Adipocyte (in vitro differentiated cells): Measurements from ENCODE around the gene ADGRG4.

Source experiments
- DNase-seq: peaks from one replicate; pipeline ENCODE4 v3.0.0-alpha.2; 2015; ENCODE audit warnings: low read depth
- H3K27me3 ChIP-seq: replicated peaks from 2 replicates; pipeline ENCODE4 v1.7.0; 2013; ENCODE audit warnings: mild to moderate bottlenecking, low read length, moderate library complexity; ENCODE audit not compliant: control insufficient read depth, insufficient read depth
- H3K36me3 ChIP-seq: 2 replicates; pipeline ENCODE4 v1.7.0; 2013; ENCODE audit warnings: low read length, mild to moderate bottlenecking, moderate library complexity; ENCODE audit not compliant: control insufficient read depth, insufficient read depth, severe bottlenecking
- H3K4me1 ChIP-seq: 2 replicates; pipeline ENCODE4 v1.7.0; 2013; ENCODE audit warnings: mild to moderate bottlenecking, low read length, moderate library complexity; ENCODE audit not compliant: control insufficient read depth, insufficient read depth
- H3K4me3 ChIP-seq: 2 replicates; pipeline ENCODE4 v1.7.0; 2013; ENCODE audit warnings: mild to moderate bottlenecking, low read length, moderate library complexity
- H3K9ac ChIP-seq: 2 replicates; pipeline ENCODE4 v1.7.0; 2013; ENCODE audit warnings: mild to moderate bottlenecking, low read length, moderate library complexity
- H3K9me3 ChIP-seq: 2 replicates; pipeline ENCODE4 v1.7.0; 2013; ENCODE audit warnings: mild to moderate bottlenecking, low read length, moderate library complexity; ENCODE audit not compliant: control insufficient read depth

ADGRG4 gene

DNA sequence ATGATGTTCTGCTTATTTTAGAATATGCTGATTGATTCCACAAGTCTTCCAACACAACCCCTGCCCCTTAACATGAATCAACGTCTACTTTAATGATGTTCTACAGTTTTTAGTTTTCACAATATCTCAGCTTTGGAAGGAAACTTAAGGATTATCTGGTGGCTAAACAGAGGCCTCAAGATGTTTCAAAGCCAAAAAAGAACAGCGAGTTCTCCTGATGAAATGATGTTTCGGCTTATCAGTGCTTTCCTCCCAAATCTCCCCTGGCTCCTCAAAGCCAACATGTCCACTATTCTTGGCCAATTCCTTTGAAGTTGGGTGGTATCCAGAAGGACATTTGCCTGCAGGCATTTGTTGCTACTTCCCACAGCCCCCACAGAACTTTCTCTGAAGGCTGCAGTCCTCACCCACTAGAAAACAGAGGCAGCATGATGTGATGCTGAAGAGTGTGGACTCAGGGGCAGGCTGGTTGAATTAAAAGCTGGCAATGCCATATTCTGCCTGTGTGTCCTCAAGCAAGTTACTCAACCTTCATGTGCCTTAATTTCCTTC, 87.3 kb downstream of the ADGRG4 start:
- DNase-seq, result no peak
- Histone ChIP-seq H3K4me3 (no peak overlapping the region), H3K9me3 (no peaks in the 10 kb centered on the region), H3K36me3 (no peaks in the 10 kb centered on the region), H3K27me3 (peaks cover 5% of the 10 kb centered on the region), H3K4me1 (peaks cover 6% of the 10 kb centered on the region), H3K9ac (no peak overlapping the region)

DNA sequence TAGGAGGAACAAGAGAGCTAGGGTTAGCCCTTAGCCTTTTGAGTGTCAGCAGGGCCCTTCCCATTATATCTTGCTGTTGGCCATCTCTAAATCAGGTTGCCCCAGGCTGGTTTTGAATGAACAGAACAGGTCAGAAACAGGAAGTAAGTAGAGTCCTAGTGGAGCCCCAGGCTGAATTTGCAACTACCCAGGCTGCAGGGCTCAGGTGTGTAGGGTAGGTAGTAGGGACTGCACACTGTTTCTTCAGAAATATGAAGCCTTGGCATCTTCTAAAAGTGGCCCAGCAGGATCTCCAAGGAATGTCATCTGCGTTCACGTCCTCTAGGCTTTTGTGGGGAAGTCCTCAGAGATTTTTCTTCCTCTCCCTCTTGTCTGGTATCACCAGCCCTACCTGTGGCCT, 90.2 kb downstream of the ADGRG4 start:
- Histone ChIP-seq H3K4me3 (no peak overlapping the region), H3K9me3 (no peaks in the 10 kb centered on the region), H3K27me3 (peaks cover 5% of the 10 kb centered on the region), H3K4me1 (peaks cover 18% of the 10 kb centered on the region), H3K9ac (no peak overlapping the region), H3K36me3 (no peaks in the 10 kb centered on the region)
- no peak for DNase-seq

DNA sequence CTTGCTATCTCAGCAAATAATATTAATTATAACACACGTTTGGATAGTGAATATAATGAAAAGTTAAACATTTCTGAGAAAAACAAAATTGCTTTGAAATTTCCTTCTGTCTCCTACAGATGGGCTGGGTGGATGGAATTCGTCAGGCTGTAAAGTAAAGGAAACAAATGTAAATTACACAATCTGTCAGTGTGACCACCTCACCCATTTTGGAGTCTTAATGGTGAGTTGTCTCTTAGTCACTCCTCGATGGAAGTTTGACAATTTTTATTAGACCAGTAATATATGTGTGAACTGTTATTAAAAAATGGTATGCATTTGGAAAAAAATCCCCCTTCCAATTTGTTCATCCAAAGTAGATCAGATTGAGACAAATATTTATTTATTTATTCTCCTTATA, 94.5 kb downstream of the ADGRG4 start:
- no peaks in the 10 kb centered on the region for H3K9me3 ChIP-seq
- H3K27me3 ChIP-seq, result no peaks in the 10 kb centered on the region
- no peak for DNase-seq
- no peak overlapping the region for H3K9ac ChIP-seq
- H3K4me1 ChIP-seq, result peaks cover 11% of the 10 kb centered on the region
- H3K4me3 ChIP-seq, result no peak overlapping the region
- no peaks in the 10 kb centered on the region for H3K36me3 ChIP-seq

DNA sequence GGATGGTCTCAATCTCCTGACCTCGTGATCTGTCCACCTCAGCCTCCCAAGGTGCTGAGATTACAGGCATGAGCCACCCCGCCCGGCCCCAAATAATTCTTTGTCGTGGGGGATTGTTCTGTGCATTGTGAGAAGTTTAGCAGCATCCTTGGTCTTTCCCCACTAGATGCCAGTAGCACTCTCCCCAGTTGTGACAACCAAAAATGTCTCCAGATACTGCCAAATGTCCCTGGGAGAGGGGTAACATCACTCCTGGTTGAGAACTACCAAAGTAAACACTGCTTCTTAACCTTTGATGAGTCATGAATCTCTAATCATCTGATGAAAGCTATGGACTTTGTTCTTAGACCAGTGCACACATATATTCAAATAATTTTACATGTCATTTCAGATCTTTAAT, 96.2 kb downstream of the ADGRG4 start:
- no peak overlapping the region for H3K9ac ChIP-seq
- H3K4me1 ChIP-seq, result peaks cover 11% of the 10 kb centered on the region
- no peaks in the 10 kb centered on the region for H3K27me3 ChIP-seq
- no peak for DNase-seq
- H3K9me3 ChIP-seq, result no peaks in the 10 kb centered on the region
- H3K36me3 ChIP-seq, result no peaks in the 10 kb centered on the region
- H3K4me3 ChIP-seq, result no peak overlapping the region

DNA sequence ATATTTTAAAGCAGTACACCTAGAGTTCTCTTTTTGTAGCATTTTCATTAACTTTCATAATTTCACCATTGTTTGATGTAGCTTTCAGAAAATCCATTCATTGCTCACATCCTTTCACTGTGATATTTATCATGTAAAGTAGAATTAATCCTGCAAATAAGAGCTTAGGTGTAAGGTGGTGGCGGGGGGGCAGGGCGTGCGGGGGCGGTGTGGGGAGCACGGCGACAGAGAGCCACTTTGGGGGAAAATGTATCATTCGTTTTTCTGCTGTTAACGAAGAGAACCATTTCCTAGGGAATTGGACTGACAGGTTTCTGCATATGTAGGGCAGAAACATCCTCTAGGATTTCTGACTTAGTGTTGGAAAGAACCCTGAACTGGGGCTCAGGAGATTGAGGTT, 104.4 kb downstream of the ADGRG4 start:
- H3K9me3 ChIP-seq, result no peaks in the 10 kb centered on the region
- H3K27me3 ChIP-seq, result peaks cover 20% of the 10 kb centered on the region
- H3K9ac ChIP-seq, result no peak overlapping the region
- DNase-seq, result no peak
- H3K4me1 ChIP-seq, result no peaks in the 10 kb centered on the region
- no peak overlapping the region for H3K4me3 ChIP-seq
- H3K36me3 ChIP-seq, result no peaks in the 10 kb centered on the region

DNA sequence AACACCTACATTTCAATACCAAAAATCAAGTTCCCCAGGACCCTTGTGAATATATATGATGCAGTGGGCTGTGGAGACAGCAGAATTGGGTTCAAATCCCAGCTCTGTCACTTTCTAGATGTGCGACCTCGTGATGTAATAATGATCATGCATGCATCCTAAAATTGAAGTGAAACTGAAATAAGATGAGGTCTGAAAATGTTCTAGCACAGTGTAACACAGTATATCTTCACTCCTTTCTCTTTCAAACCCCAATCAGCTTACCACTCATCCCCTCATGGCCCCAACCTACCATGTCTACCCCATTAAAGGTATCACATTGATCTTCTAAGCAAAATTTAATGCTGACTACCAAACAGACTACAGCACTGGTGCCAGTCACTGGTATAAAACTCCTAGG, 117.0 kb downstream of the ADGRG4 start:
- Histone ChIP-seq H3K9ac (no peak overlapping the region), H3K4me1 (no peaks in the 10 kb centered on the region), H3K9me3 (peaks cover 19% of the 10 kb centered on the region), H3K27me3 (peaks cover 29% of the 10 kb centered on the region), H3K4me3 (no peak overlapping the region), H3K36me3 (no peaks in the 10 kb centered on the region)
- DNase-seq, result no peak

DNA sequence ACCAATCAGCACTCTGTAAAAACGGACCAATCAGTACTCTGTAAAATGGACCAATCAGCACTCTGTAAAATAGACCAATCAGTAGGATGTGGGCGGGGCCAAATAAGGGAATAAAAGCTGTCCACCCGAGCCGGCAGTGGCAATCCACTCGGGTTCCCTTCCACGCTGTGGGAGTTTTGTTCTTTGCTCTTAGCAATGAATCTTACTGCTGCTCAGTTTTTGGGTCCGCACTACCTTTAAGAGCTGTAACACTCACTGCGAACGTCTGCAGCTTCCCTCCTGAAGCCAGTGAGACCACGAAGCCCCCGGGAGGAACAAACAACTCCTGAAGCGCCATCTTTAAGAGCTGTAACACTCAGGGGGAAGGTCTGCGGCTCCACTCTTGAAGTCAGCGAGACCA, 120.6 kb downstream of the ADGRG4 start:
- no peak for DNase-seq
- H3K4me1 ChIP-seq, result no peaks in the 10 kb centered on the region
- H3K27me3 ChIP-seq, result peaks cover 28% of the 10 kb centered on the region
- no peak overlapping the region for H3K9ac ChIP-seq
- no peaks in the 10 kb centered on the region for H3K36me3 ChIP-seq
- no peak overlapping the region for H3K4me3 ChIP-seq
- peaks cover 21% of the 10 kb centered on the region for H3K9me3 ChIP-seq

DNA sequence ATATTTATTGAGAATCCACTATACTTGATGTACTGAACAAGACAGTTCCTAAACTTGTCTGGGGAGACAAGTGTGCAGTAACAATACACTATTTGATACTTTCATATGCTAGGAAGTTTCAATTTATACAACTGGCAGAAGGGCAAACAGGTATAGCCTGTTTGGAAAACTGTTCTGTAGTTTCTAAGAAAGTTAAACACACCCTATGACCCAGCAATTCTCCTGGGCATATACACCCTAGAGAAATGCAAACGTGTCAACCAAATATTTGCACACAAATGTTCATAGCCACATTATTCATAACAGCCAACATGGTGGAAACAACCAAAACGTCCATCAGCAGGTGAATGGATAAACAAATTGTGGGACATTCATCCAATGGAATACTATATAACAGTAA, 123.0 kb downstream of the ADGRG4 start:
- Histone ChIP-seq H3K4me1 (no peaks in the 10 kb centered on the region), H3K36me3 (no peaks in the 10 kb centered on the region), H3K4me3 (no peak overlapping the region), H3K27me3 (peaks cover 22% of the 10 kb centered on the region), H3K9me3 (peaks cover 21% of the 10 kb centered on the region), H3K9ac (no peak overlapping the region)
- DNase-seq, result no peak

DNA sequence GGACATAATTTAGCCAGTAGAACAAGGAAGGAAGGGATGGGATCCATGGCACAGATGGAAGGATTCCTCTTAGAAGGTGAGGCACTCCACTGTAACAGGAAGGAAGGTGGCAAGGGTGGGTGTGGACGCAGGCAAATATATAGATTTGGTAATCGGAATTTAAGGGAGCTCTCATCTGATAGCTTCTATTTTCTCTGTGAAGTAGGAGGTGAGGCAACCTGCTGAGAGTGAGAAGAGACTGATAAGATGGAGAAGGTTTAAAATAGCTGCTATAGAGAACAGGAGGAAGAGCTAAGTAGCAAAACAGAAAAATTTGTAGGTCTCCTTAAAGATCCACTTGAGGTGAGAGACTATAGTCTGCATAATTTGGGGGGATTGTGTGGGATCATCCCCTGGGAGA, 125.2 kb downstream of the ADGRG4 start:
- H3K4me1 ChIP-seq, result no peaks in the 10 kb centered on the region
- H3K9ac ChIP-seq, result no peak overlapping the region
- no peaks in the 10 kb centered on the region for H3K36me3 ChIP-seq
- H3K4me3 ChIP-seq, result no peak overlapping the region
- peaks cover 12% of the 10 kb centered on the region for H3K9me3 ChIP-seq
- no peak for DNase-seq
- peaks cover 13% of the 10 kb centered on the region for H3K27me3 ChIP-seq

DNA sequence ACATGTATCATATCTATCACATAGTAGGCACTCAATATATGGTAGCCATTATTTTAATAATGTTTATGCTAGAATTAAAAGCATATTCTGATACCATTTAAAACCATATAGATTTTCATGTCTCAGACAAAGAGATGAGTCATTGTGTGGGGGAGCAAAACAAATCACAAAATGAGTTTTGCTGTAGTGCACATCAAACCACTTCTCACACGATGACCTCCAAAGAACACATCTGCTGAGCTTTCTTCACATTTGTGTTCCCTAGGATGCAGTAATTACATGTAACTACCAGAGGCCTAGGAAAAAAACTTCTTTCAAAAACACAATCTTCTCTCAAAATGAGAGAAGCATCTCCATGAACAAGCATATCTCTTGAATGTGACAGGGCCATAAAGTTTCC, 130.9 kb downstream of the ADGRG4 start:
- no peaks in the 10 kb centered on the region for H3K36me3 ChIP-seq
- H3K4me1 ChIP-seq, result no peaks in the 10 kb centered on the region
- no peak for DNase-seq
- peaks cover 11% of the 10 kb centered on the region for H3K27me3 ChIP-seq
- H3K4me3 ChIP-seq, result no peak overlapping the region
- H3K9ac ChIP-seq, result no peak overlapping the region
- no peaks in the 10 kb centered on the region for H3K9me3 ChIP-seq

DNA sequence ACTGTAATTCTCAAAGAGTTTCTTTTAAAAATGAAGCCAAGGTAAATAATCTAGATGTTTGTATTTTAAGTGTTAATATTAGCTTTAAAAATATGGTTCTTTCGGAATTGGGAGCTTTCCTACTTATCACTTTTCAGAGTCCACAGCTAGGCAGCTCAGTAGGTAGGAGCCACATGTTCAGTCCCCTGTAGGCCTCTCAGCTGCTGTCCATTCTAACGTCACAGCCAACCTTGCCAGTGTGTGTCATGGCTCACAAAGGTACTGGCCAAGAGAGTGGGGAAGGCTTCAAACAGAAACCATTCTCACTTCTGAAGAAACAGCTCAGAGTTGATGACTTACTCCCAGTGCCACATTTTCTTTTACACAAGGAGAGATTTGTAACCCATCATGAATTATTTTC, 137.0 kb downstream of the ADGRG4 start:
- no peak for DNase-seq
- Histone ChIP-seq H3K9ac (no peak overlapping the region), H3K4me1 (no peaks in the 10 kb centered on the region), H3K27me3 (peaks cover 21% of the 10 kb centered on the region), H3K4me3 (no peak overlapping the region), H3K9me3 (no peaks in the 10 kb centered on the region), H3K36me3 (no peaks in the 10 kb centered on the region)

DNA sequence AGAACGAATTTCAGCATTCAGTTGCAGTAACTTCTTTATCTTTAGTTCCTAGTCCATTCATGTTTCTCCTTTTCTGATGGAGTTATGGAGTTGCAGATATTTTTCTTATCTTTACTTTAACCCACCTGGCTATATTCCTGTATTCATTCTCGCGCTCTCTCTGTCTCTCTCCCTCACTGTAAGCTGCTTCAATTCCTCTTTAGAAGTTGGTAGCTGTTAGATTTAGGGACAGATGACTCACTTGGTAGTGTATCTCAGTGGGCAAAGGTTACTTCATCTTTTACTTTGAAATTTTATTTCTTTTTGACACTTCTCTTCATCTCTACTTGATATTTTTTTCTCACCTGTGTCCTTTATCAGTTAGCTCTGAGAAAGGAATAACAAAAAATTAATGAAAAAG, 137.4 kb downstream of the ADGRG4 start:
- H3K36me3 ChIP-seq, result no peaks in the 10 kb centered on the region
- no peaks in the 10 kb centered on the region for H3K4me1 ChIP-seq
- no peak overlapping the region for H3K4me3 ChIP-seq
- H3K9me3 ChIP-seq, result no peaks in the 10 kb centered on the region
- peaks cover 21% of the 10 kb centered on the region for H3K27me3 ChIP-seq
- H3K9ac ChIP-seq, result no peak overlapping the region
- no peak for DNase-seq
